Raji (cell line): ENCODE measurements around the gene SEC14L1.

Source experiments
- POLR2A ChIP-seq: IDR thresholded peaks from 2 replicates; pipeline ENCODE4 v1.6.1; 2011; ENCODE audit warnings: low read depth, low read length, control low read depth; ENCODE audit not compliant: insufficient read depth

The SEC14L1 gene

GRCh38 chr17:77140878-77141767 is at the start of gene SEC14L1:
SEC14L1 (plus strand) TSS chr17:77140969; CDS start chr17:77143597, 2,628 bp downstream.
- no peak for TF ChIP-seq POLR2A

DNA sequence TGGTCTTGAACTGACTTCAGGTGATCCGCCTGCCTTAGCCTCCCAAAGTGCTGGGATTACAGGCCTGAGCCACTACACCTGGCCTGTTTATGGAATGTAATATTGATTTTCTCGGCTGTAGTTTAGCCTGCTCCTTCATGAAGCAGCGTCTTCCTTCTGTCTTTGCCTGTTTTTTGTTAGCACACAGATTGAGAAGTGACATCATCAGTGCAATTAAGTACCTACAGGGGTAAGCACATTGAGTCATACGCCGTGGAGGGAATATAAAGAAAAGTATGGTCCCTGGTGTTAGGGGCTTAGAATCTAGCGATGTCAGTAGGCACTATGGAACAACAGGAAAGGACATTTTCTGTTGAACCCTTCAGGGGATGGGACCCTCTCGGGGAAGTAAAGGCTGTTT is 48.7 kb upstream of the SEC14L1 start:
- TF ChIP-seq POLR2A, result no peak

DNA sequence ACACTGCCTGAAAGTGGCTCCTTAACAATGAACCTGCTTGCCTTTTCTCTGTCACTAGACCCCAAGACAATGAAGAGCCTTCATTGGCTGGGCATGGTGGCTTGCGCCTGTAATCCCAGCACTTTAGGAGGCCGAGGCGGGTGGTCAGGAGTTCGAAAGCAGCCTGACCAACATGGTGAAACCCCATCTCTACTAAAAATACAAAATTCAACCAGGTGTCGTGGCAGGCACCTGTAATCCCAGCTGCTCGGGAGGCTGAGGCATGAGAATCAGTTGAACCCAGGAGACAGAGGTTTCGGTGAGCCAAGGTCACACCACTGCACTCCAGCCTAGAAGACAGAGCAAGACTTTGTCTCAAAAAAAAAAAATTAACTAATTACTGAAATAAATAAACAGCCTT is 45.3 kb upstream of the SEC14L1 start:
- no peak for TF ChIP-seq POLR2A

GRCh38 chr17:77096570-77097214 is 44.1 kb upstream of the SEC14L1 start:
- TF ChIP-seq POLR2A, result no peak

DNA sequence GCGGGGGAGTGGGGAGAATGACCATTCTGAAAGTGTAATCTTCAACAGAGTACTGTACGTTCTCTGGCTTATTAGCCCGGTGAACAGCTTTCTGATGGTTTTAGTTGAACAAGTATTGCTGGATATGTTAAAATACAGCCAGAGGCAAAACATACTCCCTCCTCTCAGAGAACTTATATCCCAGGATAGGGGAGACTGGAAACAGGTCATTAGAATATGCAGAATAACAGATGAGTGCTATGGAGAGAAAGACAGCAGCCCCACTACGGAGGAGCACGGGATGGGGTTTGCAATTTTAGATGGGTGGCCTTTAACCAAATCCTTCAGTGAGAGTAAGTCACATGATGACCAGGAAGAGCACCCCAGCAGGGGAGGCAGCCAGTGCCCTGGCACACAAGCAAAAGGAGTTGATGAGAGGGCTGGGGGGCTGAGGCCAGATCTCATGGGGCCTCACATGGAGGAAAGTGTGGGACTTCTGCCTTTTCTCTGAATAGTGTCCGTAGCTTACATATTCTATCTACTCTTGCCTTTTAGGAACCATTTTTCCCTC is 43.1 kb upstream of the SEC14L1 start:
- TF ChIP-seq POLR2A, result no peak

DNA sequence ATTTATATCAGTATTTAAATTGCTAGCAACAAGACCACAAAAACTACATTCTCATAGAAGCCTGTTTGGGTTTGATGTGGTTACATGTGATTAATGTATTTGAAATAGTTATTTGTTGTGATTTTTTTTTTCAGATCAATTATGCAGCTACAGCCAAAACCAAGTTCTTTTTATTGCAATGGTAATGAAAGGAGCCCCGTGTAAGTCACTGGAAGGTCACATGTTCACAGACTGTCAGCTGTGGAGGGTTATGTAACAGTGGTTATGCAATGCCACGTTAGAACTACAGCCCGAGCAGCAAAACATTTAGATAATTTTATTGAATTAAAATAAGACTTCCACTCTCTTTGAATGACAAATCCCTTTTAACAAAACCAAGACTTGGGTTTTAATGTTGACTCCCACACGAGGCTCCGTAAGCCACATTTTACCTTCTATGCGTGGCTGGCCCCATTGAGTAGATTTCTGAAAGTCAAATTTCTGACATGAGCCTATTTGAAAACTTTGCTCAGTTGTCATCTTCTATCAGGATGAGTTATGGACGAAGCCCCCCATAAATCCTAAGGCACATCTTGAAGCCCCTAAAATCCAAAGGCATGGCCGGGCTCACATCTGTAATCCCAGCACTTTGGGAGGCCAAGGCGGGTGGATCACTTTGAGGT is 41.8 kb upstream of the SEC14L1 start:
- no peak for TF ChIP-seq POLR2A

GRCh38 chr17:77099997-77100396 is 40.8 kb upstream of the SEC14L1 start:
- no peak for TF ChIP-seq POLR2A

DNA sequence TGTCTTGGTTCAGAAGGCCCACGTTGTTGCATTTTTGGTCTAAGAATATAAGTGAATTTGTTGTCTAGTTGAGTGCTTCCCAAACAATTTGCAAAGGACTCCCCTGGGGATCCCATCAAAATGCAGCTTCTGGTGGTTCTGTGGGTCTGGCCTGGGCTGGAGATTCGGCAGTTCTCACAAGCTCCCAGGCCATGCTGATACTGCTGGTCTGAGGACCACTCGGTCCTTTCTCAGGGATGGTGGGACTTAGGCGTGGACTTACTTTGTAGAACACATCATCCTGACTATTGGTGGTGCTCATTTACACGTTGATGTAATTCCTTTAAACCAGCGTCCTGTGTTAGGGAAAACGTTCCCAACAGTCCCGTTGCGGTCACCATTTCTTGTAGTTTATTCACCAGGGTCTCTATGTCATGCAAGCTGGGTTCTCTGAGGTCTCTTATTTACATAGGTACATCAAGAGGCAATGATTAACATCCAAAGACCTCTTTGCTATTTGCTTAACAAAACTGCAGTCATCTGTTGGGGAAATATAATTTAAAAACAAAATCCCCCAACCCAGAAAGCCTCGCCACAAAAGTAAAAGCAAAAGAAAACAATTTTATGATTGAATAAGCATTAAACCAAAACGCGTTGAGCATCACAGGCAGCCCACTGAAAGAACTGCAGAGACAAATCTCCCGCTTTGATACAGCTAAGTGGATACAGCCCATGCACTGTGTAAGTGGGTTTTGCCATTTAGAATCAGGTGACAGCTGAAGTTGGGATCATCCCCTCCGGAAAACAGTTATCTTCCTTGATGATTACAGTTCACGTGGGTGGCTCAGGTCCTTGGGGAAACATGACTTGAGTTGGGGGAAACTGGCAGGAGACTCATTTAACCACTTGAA is 39.0 kb upstream of the SEC14L1 start:
- no peak for TF ChIP-seq POLR2A

DNA sequence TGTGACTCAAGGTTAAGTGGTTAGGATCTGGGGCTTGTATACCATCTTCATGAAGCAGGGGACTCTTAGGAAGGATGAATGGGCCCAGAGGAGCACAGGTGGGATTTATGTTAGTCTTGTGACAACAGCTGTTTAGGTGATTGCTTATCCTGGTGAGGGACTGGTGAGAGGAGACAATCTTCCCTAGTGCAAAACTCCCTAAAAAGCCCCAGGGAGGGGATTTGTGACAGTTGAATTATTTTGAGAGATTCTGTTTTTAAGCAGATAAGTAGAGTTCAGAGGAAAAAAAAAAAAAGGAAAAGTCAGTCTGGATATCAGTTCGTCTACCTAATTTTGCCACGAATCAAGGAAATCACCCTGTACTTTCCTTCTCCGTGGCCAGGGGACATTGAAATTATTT is 35.1 kb upstream of the SEC14L1 start:
- TF ChIP-seq POLR2A, result no peak

DNA sequence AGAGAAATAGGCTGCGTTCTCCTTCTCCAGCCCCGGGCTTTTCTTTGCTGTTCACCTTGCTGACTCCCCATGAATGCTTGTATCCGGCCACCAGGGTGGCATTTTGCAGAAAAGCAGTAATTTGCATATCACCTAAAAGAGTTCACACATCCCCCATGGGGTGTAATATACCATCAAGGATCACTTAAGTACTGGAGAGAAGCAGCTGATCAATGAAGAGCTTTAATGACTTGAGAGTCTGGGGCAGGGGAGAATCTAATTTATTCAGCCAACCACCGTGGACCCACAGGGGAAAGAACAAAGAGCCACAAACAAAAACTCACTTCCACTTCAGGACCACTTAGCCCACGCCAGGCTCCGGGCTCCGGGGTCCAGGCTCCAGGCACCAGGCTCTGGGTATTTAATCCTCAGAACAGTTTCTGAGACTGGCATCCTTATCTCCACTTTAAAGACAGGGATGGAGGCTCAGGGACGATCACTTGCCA is 33.9 kb upstream of the SEC14L1 start:
- no peak for TF ChIP-seq POLR2A

- TF ChIP-seq POLR2A, result no peak
Measured at GRCh38 chr17:77107506-77108433, 33.0 kb upstream of the SEC14L1 start.

- TF ChIP-seq POLR2A, result no peak
Measured at GRCh38 chr17:77109159-77109759, 31.5 kb upstream of the SEC14L1 start.
